GM12865 (cell line): ENCODE results near the gene SLC35A5.
"Not testable (repeated sequence)": the region's sequence is repeated elsewhere in the genome, so short reads cannot be mapped to it uniquely, and the experiment has no call there.

Experiments used
- DNase-seq: peaks from one replicate; pipeline ENCODE4 v3.0.0; 2010; ENCODE audit warnings: low read depth
- H3K4me3 ChIP-seq: 2 replicates; pipeline ENCODE4 v1.5.1; 2011; ENCODE audit warnings: mild to moderate bottlenecking, low read depth, low read length, control low read depth
- TF ChIP-seq, protein P1 (sequence below): IDR thresholded peaks from 2 replicates; pipeline ENCODE4 v1.5.1; 2011; ENCODE audit warnings: low read length, control low read depth, low read depth, inconsistent platforms; ENCODE audit not compliant: insufficient read depth; ENCODE audit errors: missing control alignments

The SLC35A5 gene, protein sequence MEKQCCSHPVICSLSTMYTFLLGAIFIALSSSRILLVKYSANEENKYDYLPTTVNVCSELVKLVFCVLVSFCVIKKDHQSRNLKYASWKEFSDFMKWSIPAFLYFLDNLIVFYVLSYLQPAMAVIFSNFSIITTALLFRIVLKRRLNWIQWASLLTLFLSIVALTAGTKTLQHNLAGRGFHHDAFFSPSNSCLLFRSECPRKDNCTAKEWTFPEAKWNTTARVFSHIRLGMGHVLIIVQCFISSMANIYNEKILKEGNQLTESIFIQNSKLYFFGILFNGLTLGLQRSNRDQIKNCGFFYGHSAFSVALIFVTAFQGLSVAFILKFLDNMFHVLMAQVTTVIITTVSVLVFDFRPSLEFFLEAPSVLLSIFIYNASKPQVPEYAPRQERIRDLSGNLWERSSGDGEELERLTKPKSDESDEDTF

DNA sequence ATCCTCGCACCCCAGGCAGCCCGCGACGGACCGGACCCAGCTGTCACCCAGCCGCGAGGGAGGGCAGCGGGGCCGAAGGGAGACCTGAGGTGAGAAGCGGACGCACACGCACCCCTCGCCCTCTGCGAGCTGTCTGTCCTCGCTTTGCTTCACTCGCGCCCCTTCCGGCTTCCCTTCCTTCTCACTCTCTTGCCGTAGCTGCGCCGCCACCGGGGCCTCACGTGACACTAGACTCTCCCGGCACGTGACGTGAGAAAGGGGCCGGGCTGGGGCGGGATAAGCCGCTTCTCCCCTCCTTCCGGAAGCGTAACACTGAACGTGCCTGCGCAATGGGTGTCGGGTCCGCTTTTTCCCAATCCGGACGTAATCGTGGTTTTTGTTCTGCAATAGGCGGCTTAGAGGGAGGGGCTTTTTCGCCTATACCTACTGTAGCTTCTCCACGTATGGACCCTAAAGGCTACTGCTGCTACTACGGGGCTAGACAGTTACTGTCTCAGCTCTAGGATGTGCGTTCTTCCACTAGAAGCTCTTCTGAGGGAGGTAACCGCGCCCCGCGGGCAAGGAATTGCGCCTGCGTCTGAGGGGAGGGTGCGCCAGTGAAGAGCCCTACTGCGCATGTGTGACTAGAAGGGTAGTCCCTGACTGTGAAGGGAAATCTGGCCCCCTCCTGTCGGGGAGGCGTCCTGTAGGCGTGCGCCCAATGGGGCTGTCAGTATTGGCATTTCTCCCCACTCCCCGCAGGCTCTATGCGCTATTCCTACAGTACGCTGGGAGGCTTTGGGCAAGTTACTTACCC is at the start of gene SLC35A5, which contains the start of gene ATG3:
Gene SLC35A5, plus strand, starts transcription at position 312 of the 796 bp plus-strand sequence. CDS start 1,359 bp downstream, outside the sequence.
Gene ATG3, minus strand, starts transcription at position 229 of the 796 bp plus-strand sequence. CDS start 434 bp downstream, outside the sequence.
- peak; percentile 99 for DNase-seq
- H3K4me3 ChIP-seq: peak within 1 kb of the TSS; percentile 83
- TF ChIP-seq, protein P1, sequence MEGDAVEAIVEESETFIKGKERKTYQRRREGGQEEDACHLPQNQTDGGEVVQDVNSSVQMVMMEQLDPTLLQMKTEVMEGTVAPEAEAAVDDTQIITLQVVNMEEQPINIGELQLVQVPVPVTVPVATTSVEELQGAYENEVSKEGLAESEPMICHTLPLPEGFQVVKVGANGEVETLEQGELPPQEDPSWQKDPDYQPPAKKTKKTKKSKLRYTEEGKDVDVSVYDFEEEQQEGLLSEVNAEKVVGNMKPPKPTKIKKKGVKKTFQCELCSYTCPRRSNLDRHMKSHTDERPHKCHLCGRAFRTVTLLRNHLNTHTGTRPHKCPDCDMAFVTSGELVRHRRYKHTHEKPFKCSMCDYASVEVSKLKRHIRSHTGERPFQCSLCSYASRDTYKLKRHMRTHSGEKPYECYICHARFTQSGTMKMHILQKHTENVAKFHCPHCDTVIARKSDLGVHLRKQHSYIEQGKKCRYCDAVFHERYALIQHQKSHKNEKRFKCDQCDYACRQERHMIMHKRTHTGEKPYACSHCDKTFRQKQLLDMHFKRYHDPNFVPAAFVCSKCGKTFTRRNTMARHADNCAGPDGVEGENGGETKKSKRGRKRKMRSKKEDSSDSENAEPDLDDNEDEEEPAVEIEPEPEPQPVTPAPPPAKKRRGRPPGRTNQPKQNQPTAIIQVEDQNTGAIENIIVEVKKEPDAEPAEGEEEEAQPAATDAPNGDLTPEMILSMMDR: no peak

DNA sequence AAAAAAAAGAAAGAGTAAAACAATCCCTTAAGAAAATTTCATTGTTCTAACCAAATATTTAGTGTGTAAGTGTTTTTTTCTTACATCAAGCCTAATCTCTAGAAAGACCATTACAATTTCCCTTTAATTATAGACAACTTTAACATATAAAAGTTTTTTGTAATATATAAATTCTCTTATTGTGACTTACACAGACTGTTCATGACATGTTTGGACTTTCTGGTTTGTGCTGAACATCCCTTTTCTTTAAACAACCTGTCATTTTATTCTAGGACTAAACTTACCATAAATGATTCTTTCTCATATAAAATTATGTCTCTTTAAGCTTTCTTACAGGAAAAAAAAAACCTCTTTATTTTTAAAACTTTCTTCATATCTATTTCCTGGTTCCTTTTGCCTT is 49.5 kb upstream of the SLC35A5 start:
- TF ChIP-seq, protein P1: no peak
- DNase-seq: no peak

DNA sequence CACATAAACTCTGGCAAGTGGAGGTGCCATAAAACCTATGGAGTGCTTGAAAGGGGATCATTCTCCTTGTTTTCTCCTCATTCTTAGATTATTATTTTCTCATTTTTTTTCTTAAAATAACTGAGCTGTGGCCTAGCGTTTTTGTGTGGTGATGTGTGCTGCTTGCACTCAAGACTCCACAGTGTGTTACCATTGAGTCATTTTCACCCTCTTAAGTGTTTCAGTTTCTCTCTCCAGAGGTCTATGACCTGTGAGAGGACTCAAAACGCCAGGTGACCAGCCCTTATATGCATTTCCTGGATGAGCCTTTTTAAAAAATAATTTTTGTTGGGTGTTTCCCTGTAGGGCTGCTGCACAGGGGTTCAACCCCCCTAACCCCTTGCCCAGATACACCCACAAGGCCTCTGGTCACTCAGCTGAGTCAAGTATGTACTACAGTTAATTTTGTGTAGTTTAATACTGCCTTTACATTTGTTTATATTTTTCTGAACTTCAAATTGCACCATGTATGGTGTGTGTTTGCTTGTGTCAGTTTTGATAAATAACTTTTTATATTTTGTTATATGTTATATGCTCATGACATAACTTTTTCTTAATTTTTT is 47.2 kb upstream of the SLC35A5 start:
- TF ChIP-seq, protein P1: no peak
- DNase-seq: peak; percentile 96
- peak overlapping the region; percentile 30 for H3K4me3 ChIP-seq

More for the DNA sequence above, 49.5 kb upstream of the SLC35A5 start:
- H3K4me3 ChIP-seq: no peak overlapping the region

DNA sequence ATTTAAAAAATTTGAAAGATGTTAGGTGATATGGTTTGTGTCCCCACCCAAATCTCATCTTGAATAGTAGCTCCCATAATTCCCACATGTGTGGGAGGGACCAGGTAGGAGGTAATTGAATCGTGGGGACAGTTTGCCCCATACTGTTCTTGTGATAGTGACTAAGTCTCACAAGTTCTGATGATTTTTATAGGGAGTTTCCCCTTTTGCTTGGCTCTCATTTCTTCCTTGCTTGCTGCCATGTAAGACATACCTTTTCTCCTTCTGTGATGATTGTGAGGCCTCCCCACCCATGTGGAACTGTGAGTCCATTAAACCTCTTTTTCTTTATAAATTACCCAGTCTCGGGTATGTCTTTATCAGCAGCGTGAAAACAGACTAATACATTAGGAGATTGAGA is 42.9 kb upstream of the SLC35A5 start:
- peak; percentile 48 for DNase-seq
- not testable (repeated sequence) for H3K4me3 ChIP-seq

DNA sequence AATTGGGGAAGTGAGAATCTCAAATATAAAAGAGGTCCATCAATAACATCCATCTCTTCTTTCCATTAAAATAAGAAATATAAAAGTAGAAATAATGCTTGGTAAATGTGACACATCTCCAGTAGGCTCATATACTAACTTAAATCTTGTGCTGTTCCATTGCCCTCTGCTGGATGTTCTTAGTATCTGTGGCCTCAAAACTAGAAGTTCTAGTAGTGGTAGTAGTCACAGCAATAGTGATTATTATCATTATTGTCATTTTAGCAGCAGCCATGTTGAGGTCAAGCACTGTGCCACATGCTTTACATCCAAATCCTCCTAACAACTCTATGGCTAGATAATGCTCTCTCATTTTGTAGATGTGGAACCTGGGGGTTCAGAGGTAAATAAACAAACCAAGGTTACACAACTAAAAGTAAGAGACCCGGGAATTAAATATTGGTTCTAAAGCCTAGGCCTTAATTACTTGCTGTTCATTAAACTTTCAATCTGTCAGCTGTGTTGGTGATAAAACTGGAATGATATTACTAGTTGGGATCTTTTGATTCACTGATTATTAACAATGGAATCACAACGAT is 42.3 kb upstream of the SLC35A5 start:
- DNase-seq: peak; percentile 88
- no peak overlapping the region for H3K4me3 ChIP-seq
- TF ChIP-seq, protein P1: peak; percentile 63

DNA sequence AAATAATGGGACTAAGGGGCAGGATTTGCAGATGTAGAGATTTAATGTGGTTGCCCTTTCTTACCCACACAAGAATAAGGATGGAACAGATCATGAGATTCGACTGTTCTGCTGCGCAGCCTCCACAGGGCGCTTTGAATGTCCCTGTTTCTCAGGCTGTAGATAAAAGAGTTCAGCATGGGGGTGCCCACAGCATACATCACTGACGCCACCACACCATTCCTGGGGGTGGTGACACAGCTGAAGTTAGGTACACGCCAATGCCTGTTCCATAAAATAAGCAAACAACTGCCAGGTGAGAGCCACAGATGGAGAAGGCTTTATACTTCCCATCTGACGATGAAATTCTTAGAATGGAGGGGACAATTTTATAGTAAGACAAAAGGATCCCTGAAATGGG is 37.7 kb upstream of the SLC35A5 start:
- DNase-seq, H3K4me3 ChIP-seq: not testable (repeated sequence)

DNA sequence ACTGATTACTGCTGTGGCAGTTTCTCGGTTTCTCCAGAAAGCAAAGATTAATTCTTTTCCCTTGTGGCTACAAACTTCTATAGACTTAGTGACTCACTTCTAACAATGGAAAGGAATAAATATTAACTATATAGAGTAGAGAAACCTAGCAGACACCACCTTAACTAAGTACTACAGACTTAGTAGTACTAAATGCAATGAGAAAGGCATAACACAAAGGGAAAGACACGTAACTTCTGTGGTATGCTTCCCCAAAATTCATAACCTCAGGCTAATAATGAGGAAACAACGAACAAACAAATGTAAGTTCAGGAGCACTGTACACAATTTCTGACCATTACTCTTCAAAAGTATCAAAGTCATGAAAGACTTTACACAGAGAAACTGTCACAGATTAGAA is 31.3 kb upstream of the SLC35A5 start:
- DNase-seq: no peak
- no peak overlapping the region for H3K4me3 ChIP-seq
- TF ChIP-seq, protein P1: no peak
